GM12801 (cell line): Measurements from ENCODE around the gene SLC19A2.

Experiments used
- CTCF ChIP-seq: IDR thresholded peaks from one replicate; pipeline ENCODE4 v1.5.1; 2011; ENCODE audit warnings: control low read depth; ENCODE audit not compliant: insufficient read length; ENCODE audit errors: extremely low read depth

Gene SLC19A2

GRCh38 chr1:169526120-169526832, 40.5 kb upstream of the SLC19A2 start:
- TF ChIP-seq CTCF, result no peak

- TF ChIP-seq CTCF, result no peak
Observed at GRCh38 chr1:169525391-169525790, 39.6 kb upstream of the SLC19A2 start.

- TF ChIP-seq CTCF, result no peak
Observed at GRCh38 chr1:169523904-169524303, 38.2 kb upstream of the SLC19A2 start.

GRCh38 chr1:169521226-169521625, 35.5 kb upstream of the SLC19A2 start:
- no peak for TF ChIP-seq CTCF

GRCh38 chr1:169517558-169518186, 31.9 kb upstream of the SLC19A2 start:
- TF ChIP-seq CTCF, result no peak

- no peak for TF ChIP-seq CTCF
Observed at GRCh38 chr1:169515641-169516040, 29.9 kb upstream of the SLC19A2 start.

- no peak for TF ChIP-seq CTCF
Observed at GRCh38 chr1:169514566-169515270, 29.0 kb upstream of the SLC19A2 start.
